ENCODE measurements around the gene SEC31A.

DNA sequence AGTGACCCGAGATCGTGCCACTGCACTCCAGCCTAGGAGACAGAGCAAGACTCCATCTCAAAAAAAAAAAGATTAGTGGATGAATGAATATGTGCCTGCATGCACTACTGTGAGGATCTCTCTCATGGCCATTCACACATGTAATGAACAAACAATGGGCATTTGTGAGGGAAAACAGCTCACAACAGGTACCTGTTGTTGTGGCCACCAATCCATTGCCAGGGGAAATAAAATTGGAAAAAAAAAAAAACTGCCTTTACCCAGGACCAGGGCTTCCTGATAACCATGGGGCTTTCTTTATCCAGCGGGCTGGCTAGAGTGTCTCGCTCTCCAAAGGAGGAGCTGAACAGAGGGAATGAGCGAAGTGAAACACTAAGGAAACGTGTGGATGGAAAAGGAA, 99.8 kb downstream of the SEC31A start:
- TF ChIP-seq, protein P1, sequence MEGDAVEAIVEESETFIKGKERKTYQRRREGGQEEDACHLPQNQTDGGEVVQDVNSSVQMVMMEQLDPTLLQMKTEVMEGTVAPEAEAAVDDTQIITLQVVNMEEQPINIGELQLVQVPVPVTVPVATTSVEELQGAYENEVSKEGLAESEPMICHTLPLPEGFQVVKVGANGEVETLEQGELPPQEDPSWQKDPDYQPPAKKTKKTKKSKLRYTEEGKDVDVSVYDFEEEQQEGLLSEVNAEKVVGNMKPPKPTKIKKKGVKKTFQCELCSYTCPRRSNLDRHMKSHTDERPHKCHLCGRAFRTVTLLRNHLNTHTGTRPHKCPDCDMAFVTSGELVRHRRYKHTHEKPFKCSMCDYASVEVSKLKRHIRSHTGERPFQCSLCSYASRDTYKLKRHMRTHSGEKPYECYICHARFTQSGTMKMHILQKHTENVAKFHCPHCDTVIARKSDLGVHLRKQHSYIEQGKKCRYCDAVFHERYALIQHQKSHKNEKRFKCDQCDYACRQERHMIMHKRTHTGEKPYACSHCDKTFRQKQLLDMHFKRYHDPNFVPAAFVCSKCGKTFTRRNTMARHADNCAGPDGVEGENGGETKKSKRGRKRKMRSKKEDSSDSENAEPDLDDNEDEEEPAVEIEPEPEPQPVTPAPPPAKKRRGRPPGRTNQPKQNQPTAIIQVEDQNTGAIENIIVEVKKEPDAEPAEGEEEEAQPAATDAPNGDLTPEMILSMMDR (IDR thresholded peaks at IDR 0.05; ENCODE audit: insufficient read depth, low read length) = no peak
- no peak for TF ChIP-seq GABPA (IDR thresholded peaks at IDR 0.05; ENCODE audit: low read depth)

Data from HL-60 (cell line).